ENCODE results near the gene CDC42BPA.

- TF ChIP-seq ZBTB21 (CRISPR knock-in tag; IDR thresholded peaks at IDR 0.05; ENCODE audit: borderline replicate concordance): no peak
- no peak for TF ChIP-seq CTCF (IDR thresholded peaks at IDR 0.05)
- TF ChIP-seq ZNF671 (CRISPR knock-in tag; IDR thresholded peaks at IDR 0.05): no peak
- TF ChIP-seq ETV6 (CRISPR knock-in tag; IDR thresholded peaks at IDR 0.05): no peak
- no peak for TF ChIP-seq RELA (CRISPR knock-in tag; IDR thresholded peaks at IDR 0.05; ENCODE audit: borderline replicate concordance)
These were observed 330.5 kb downstream of the CDC42BPA start for GRCh38 chr1:226987623-226988333.
